Breast epithelium (tissue), 3 donors: Measurements from ENCODE around the gene KLF3.

Source experiments
- CTCF ChIP-seq, 3 donors: fragments of 450-650 bp; IDR thresholded peaks; one replicate each; pipeline ENCODE4 v1.5.1; 2016 to 2017; ENCODE audit warnings: antibody characterized with exemption in 3 of 3, mild to moderate bottlenecking in 3 of 3, moderate library complexity in 3 of 3
- POLR2A ChIP-seq: fragments of 450-650 bp; IDR thresholded peaks from one replicate; pipeline ENCODE4 v1.6.1; 2016; ENCODE audit warnings: antibody characterized with exemption, mild to moderate bottlenecking, moderate library complexity
- POLR2AphosphoS5 ChIP-seq, 3 donors: sonication (generic); formaldehyde crosslinking; IDR thresholded peaks; one replicate each; pipeline ENCODE4 v1.6.1; 2017; ENCODE audit warnings: antibody characterized with exemption in 3 of 3

GRCh38 chr4:38688676-38689355 is 24.8 kb downstream of the KLF3 start:
- TF ChIP-seq POLR2A (no peak), CTCF (IDR thresholded peaks at IDR 0.05) (no peak), POLR2AphosphoS5 (IDR thresholded peaks at IDR 0.05) (no peak)
